Activated T-cell treated with anti-CD3 and anti-CD28 coated beads, Interleukin-2, amount 50 U/mL, for 1 hour (primary cell): ENCODE data around the gene PEX16.

ENCODE experiments used
- DNase-seq: peaks from one replicate; pipeline ENCODE4 v3.0.0-alpha.2; 2020

The PEX16 gene

GRCh38 chr11:45872651-45873356 lies 44.9 kb downstream of the PEX16 start:
- DNase-seq = no peak

DNA sequence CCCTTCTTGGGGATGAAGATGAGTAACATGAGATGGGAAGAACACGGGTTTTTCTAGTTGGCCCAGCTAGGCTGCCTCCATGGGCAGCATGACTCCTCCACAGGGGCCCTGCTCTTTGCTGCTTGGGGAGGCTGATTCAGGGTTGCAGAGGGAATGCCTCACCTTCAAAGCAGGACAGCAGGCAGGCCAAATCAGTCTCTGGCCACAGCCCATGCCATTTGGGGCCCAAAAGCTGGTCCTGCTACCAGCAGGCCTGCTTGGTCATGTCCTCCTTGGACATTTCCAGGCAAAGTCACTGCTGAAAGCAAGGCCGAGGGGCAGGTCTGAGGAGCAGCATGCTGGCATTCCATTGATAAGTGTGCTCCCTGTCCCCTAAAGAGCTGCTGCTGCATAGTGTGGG lies 46.0 kb downstream of the PEX16 start:
- DNase-seq = no peak

DNA sequence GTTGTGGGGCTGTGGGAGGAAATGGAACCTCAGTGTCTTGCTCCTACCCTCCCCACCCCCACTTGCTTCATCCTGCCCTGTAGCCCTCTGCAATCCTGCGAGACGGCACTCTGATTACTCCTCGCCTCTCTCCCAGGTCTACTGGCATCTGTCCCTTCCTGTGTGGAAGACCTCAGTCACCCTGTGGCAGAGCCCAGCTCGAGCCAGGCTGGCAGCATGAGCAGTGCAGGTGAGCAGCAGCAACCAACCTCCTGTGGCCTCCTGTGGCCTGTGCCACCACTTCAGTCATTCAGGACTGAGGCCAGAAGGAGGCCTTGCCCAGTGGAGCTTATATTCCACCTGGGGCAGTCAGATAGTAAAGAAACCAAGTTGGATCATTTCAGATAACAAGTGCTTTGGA lies 47.0 kb downstream of the PEX16 start:
- DNase-seq = no peak

- no peak for DNase-seq
Observed at GRCh38 chr11:45869551-45869950, 48.1 kb downstream of the PEX16 start.

GRCh38 chr11:45864041-45864440 lies 53.6 kb downstream of the PEX16 start:
- DNase-seq = no peak

DNA sequence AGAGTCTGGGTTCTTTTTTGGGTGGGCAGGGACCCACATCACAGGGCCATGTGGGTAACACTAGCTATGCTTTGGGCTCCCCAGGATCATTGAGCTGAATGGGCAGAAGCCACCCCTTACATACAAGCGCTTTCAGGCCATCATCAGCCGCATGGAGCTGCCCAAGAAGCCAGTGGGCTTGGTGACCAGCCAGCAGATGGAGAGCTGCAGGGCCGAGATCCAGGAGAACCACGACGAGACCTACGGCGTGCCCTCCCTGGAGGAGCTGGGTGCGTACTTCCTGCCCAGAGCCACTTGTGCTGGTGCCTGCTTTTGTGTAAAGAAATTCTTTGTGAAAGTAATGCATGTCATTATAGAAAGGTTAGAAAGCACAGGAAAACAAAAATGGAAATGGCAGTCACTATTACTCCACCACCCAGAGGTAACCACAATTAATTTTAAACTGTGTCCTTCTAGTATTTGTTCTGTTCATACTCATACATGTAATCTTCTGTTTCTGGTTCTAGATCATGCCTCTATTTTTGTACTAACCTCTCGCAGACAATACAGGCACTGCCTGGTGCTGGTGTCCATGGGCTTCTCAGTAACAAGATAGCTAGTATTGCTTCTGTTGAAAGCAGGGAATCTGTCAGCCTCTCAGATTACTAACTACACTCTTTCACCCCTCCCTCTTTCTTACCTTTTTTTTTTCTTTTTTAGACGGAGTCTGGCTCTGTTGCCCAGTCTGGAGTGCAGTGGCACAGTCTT lies 56.7 kb downstream of the PEX16 start:
- DNase-seq = no peak

DNA sequence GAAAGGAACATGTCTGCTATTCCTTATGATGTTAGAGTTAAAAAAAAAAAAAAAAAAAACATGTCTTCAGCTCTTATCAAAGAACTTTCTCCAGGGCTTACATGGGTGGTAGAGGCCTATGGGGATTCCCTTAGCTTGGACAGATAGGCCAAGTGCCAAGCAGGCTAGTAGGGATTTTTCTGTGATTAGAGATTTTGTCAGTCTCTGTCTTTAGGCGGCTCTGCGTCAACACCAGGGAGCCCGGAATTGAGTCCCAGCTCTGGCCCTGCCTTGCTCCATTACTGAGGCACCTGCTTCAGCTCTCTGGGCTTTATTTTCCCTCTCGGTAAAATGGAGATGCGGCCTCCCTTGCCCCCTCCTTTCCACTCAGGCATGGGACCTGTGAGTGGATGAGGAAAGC lies 57.3 kb downstream of the PEX16 start:
- DNase-seq = no peak
